Activated T-cell treated with anti-CD3 and anti-CD28 coated beads, Interleukin-2, amount 50 U/mL, for 72 hours (primary cell): Measurements from ENCODE around the gene PCYT2. TPM values are rescaled to one million over a fixed set of nuclear protein-coding genes. Genes with fewer than 3 reads are reported as not detected.
A peak's percentile ranks its signal among the peaks of the same experiment; 100 is the strongest.

Source experiments
- ATAC-seq, 2 donors: fragments of 150-1000 bp; cut with Tn5 transposase; replicated peaks in 1 of 2; 2 replicates each; pipeline ENCODE4 v1.10.0; 2021; ENCODE audit warnings: moderate library complexity in 2 of 2, mild to moderate bottlenecking in 1 of 2
- DNase-seq, 2 donors: peaks; one replicate each; pipeline ENCODE4 v3.0.0; 2021 to 2022; ENCODE audit warnings: mixed read lengths in 1 of 2
- H3K27ac Mint-ChIP-seq: one replicate; pipeline ENCODE4 v1.8.0; 2022; ENCODE audit warnings: mild to moderate bottlenecking, moderate library complexity, mixed read lengths
- H3K27me3 Mint-ChIP-seq: one replicate; pipeline ENCODE4 v1.8.0; 2022; ENCODE audit warnings: low read depth, mixed read lengths
- H3K36me3 Mint-ChIP-seq, 2 donors: one replicate each; pipeline ENCODE4 v1.8.0; 2022; ENCODE audit warnings: mixed read lengths in 2 of 2, mild to moderate bottlenecking in 1 of 2; ENCODE audit not compliant: insufficient read depth in 2 of 2
- H3K4me1 Mint-ChIP-seq: one replicate; pipeline ENCODE4 v1.8.0; 2022; ENCODE audit warnings: low read depth, mixed read lengths
- H3K4me3 Mint-ChIP-seq, 2 donors: one replicate each; pipeline ENCODE4 v1.8.0; 2022; ENCODE audit warnings: mild to moderate bottlenecking in 2 of 2, mixed read lengths in 2 of 2, moderate library complexity in 2 of 2
- H3K9me3 Mint-ChIP-seq, 2 donors: one replicate each; pipeline ENCODE4 v1.8.0; 2022; ENCODE audit warnings: mixed read lengths in 2 of 2
- total RNA-seq, 2 donors: library from RNA; stranded (reverse); gene quantifications; one replicate each; pipeline ENCODE4 v1.2.3, GENCODE V29; 2022

The PCYT2 gene
- total RNA-seq, 2 donors from 2014 or later: 13.9 to 14.2 TPM

DNA sequence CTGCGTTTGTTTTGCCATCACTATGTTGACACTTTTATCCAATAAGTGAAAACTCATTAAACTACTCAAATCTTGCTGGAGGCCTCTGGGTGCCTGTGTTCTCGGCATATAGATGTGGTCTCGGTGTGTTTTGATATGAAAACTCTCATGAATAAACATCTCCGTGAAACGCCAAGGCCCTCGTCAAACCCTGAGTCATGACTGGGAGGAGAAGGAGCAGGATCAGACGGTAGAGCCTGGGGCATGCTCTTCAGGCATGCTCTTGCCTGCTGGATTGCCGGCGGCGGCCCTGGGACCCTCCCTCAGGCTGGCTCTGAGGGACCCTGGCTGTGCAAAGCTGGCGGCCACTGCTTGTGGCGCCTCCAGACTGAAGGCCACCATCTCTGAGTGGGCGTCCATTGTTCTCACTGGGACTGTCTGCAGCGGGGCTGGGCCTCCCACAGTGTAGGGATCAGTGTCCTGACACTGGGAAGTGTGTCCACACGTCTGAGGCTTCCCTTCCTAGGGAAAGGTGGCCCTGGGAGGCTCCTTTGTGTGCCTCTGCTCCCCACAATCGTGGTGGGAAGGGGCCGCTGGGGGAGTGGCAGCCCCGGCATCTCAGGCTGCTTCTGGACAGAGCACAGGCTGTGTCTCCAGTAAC is 10.9 kb downstream of the PCYT2 start:
- no peak for ATAC-seq
- Mint-ChIP-seq H3K27me3 (peaks cover 12% of the 10 kb centered on the region), H3K27ac (no peak overlapping the region), H3K4me3 (no peak overlapping the region), H3K36me3 (peaks cover 0 to 10% of the 10 kb centered on the region in 2 donors), H3K4me1 (no peaks in the 10 kb centered on the region), H3K9me3 (no peaks in the 10 kb centered on the region)
- DNase-seq: no peak

DNA sequence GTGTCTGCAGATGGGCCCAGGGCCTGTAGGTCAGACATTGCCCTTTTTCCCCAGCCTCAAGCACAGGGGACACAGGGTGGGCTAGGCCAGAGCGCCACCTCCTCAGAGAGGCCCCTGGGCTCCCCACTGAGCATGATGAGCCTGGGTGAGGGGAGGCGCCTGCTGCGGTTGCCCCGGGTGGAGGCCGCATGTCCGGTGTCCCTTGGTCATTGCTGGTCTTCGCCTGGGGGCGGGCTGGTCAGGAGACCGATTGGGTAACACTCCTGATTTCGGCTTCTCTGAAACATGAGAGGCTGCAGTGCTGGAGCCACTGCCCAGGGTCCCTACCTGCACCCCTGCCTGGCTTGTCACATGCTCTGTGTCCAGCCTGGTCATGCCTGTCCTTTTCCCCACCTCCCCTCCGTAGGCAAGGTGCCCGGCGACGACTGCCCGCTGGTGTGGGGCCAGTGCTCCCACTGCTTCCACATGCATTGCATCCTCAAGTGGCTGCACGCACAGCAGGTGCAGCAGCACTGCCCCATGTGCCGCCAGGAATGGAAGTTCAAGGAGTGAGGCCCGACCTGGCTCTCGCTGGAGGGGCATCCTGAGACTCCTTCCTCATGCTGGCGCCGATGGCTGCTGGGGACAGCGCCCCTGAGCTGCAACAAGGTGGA is 11.6 kb downstream of the PCYT2 start:
- no peaks in the 10 kb centered on the region for H3K4me1 Mint-ChIP-seq
- no peaks in the 10 kb centered on the region for H3K9me3 Mint-ChIP-seq
- H3K36me3 Mint-ChIP-seq: peaks cover 0 to 16% of the 10 kb centered on the region in 2 donors
- H3K27ac Mint-ChIP-seq: no peak overlapping the region
- no peak overlapping the region for H3K4me3 Mint-ChIP-seq
- ATAC-seq: no peak
- DNase-seq: no peak
- H3K27me3 Mint-ChIP-seq: peaks cover 12% of the 10 kb centered on the region

DNA sequence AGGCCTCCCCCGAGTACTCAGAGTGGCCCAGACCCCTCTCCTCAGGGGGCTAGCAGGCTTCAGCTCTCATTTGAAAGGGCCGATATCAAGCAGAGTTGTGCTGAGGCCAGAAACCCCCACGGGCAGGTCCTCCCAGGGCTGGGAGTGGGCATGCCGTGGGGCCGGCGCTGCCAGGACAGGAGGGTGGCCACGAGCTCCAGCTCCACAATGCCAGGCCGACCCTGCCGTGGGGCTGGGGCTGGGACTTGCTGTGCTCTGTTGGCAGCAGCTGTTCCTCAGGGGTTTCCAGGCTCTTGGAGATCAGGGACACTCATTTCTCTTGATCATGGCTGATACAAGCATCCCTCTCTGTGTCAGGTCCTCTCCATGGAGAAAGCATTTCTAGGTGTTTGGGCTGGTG is 12.3 kb downstream of the PCYT2 start:
- no peak for DNase-seq
- H3K9me3 Mint-ChIP-seq: no peaks in the 10 kb centered on the region
- H3K4me3 Mint-ChIP-seq: no peak overlapping the region
- H3K27me3 Mint-ChIP-seq: peaks cover 12% of the 10 kb centered on the region
- H3K36me3 Mint-ChIP-seq: peaks cover 0 to 16% of the 10 kb centered on the region in 2 donors
- H3K27ac Mint-ChIP-seq: no peak overlapping the region
- no peaks in the 10 kb centered on the region for H3K4me1 Mint-ChIP-seq
- ATAC-seq: no peak

DNA sequence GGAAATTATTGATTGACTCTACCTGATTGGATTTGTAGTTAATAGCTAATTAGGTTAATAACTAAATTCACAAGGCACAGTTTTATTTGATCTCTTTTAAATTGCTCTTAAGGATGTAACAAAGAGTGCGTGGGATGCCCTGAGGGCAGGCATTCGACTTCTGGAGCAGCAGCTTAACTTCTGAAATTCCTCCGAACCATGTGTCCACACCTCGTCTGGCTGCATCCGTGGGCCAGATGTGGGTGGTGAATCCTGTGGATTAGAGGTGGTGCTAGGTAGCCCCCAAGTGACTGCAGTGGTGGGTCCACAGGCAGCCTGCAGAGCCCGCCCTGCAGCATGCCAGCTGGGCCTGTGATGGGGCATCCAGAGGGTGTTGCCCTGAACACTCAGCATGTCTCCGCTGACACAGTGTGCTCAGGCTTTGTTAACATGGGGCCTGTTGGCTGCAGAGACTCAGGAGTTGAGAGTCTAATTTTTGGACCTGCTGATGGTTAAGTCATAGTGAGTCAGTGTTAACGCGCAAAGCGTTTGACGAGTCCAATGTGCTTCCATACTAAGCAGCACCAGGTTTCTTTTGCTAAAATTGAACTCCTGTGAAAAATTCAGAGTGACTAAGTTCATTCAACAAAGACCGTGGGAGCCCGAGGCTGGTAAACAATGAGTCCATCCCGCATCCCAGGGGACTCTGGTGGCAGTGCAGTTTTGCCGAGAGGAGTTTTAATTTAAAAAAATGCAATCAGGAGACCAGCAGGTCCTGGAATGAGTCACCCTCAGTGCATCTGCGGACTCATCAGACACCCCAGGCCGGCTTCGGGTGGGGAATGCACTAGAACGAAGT is 13.0 kb downstream of the PCYT2 start:
- DNase-seq: no peak
- Mint-ChIP-seq H3K4me1 (no peaks in the 10 kb centered on the region), H3K27ac (no peak overlapping the region), H3K4me3 (no peak overlapping the region), H3K27me3 (peaks cover 12% of the 10 kb centered on the region), H3K9me3 (no peaks in the 10 kb centered on the region), H3K36me3 (peaks cover 0 to 16% of the 10 kb centered on the region in 2 donors)
- ATAC-seq: no peak

DNA sequence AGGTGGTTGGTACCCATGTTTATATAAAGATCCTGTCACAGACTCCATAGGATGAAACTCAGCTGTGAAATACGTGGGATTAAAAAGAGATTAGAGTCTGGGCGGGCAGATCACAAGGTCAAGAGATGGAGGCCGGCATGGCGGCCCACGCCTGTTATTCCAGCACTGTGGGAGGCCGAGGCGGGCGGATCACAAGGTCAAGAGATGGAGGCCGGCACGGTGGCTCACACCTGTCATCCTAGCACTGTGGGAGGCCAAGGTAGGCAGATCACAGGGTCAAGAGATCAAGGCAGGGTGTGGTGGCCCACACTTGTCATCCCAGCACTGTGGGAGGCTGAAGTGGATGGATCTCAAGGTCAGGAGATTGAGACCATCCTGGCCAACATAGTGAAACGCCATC is 15.8 kb downstream of the PCYT2 start:
- Mint-ChIP-seq H3K36me3 (peaks cover 1 to 18% of the 10 kb centered on the region in 2 donors), H3K27ac (no peak overlapping the region), H3K27me3 (no peaks in the 10 kb centered on the region), H3K4me1 (no peaks in the 10 kb centered on the region), H3K4me3 (no peak overlapping the region), H3K9me3 (no peaks in the 10 kb centered on the region)
- ATAC-seq: no peak
- no peak for DNase-seq

DNA sequence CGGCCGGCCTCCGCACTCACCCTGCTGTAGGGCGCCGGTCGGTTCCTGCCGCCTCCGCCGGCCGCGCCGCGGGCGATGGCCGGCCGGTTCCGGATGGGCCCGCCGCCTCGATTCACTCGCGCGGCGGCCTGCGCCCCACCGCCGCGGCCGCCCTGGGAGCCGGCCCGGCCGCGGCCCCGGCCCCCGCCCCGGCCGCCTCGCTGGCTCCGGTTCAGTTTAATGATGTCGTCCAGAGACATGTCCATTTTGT is 20.0 kb downstream of the PCYT2 start:
- Mint-ChIP-seq H3K4me3 (peak overlapping the region; percentile 87 to 88), H3K4me1 (peaks cover 25% of the 10 kb centered on the region), H3K36me3 (peaks cover 14 to 35% of the 10 kb centered on the region in 2 donors), H3K27me3 (no peaks in the 10 kb centered on the region), H3K9me3 (no peaks in the 10 kb centered on the region), H3K27ac (peak overlapping the region; percentile 93)
- ATAC-seq: peak; percentile 18
- peak in 1 of 2 donors; percentile 23 for DNase-seq

DNA sequence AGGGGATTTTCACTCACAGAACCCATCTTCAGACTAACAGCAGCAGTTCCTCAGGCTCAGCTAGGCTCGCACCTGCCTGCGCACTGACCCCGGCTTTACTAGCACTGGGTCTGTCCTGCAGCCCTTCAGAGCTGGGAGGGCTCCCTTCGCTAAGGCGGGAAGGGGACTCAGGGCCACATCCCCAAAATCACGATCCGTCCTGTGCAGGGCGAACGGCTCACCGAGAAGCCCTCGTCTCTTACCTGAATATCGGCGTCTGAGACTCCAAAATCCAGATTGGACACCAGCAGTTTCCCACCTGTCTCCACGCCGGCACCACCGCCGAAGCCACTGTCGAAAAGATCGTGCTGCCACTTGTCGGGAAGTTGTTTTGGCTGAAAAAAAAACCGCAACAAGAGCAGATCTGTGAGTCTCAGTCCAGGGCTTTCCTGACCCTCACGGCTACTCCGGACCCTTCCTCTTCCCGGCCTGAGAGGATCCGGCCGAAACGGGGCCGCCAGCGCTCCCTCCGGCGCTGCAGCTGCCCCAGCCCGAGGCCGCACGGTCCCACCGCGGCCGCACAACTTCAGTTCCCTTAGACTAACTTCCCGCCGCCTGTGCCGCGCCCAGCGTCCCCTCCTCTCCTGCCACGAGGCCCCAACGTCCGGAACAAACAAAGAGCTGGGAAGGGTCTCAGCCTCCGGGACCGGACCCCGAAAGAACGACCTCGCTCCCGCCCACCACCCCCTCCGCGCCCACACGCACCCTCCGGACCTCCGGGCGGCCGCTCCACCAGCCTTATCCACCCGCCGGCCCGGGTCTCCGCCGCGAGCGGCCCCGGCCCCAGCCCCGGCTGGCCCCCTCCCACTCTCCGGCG is 20.5 kb downstream of the PCYT2 start:
- H3K27ac Mint-ChIP-seq: peak overlapping the region; percentile 85

DNA sequence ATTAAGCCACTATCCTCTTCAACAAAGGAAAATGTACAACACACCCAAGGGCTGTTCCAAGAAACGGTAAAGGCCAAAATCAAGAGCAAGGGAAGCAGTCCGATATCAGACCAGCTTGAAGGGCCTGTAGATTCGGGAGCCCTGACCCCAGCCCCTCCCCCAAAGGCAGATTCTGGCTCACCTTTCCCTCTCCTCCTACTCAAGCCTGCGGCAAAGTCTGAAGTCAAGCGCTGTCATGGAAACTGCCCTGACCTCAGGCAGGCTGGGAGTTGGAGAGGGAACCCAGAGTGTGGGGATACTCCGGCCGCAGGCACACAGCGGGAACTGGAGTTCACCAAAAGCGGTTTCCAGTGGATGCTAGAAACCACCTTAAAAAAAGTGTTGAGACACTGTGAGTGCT is 21.6 kb downstream of the PCYT2 start:
- H3K36me3 Mint-ChIP-seq: peaks cover 16 to 34% of the 10 kb centered on the region in 2 donors
- peak overlapping the region; percentile 85 for H3K27ac Mint-ChIP-seq
- H3K4me3 Mint-ChIP-seq: peak overlapping the region; percentile 82 to 86
- H3K27me3 Mint-ChIP-seq: no peaks in the 10 kb centered on the region
- H3K4me1 Mint-ChIP-seq: peaks cover 31% of the 10 kb centered on the region
- no peaks in the 10 kb centered on the region for H3K9me3 Mint-ChIP-seq
- no peak for DNase-seq
- no peak for ATAC-seq

More for the DNA sequence above, 20.5 kb downstream of the PCYT2 start:
- peak overlapping the region; percentile 82 to 86 for H3K4me3 Mint-ChIP-seq
- peaks cover 28% of the 10 kb centered on the region for H3K4me1 Mint-ChIP-seq
- H3K27me3 Mint-ChIP-seq: no peaks in the 10 kb centered on the region
- peaks cover 14 to 34% of the 10 kb centered on the region in 2 donors for H3K36me3 Mint-ChIP-seq
- H3K9me3 Mint-ChIP-seq: no peaks in the 10 kb centered on the region
- DNase-seq (peak in 1 of 2 donors; percentile 31), ATAC-seq (no peak)

DNA sequence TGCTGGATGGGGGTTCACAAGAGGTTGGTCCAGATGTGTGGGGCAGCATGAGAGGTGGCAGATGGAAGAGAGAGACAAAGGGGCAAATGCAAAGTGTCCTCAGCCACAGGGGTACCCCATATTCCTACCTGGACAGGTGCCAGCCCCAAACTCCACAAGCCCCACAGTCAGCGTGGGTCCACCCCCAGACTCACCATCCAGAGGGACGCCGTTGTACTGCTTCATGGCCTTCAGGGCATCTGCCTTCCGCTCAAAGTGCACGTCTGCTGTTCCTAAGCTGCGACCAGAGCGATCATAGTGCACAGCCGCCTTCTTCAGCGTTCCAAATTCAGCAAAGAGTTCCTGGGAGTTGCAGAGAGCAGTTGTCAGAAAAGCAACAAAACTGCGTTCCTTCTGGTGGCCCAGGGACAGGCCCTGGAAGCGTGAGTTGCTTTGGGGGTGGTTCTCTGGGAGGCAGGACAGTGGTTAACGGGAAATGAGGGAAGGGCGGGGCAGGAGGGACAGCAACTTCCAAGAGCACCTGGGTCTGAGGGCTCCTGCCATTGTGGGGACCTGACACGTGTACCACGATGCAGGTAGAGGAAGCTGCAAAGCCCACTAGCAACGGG is 22.1 kb downstream of the PCYT2 start:
- no peak for DNase-seq
- peak overlapping the region; percentile 7 for H3K27ac Mint-ChIP-seq
- no peaks in the 10 kb centered on the region for H3K9me3 Mint-ChIP-seq
- peaks cover 16 to 37% of the 10 kb centered on the region in 2 donors for H3K36me3 Mint-ChIP-seq
- no peaks in the 10 kb centered on the region for H3K27me3 Mint-ChIP-seq
- H3K4me1 Mint-ChIP-seq: peaks cover 31% of the 10 kb centered on the region
- no peak for ATAC-seq
- peak overlapping the region; percentile 64 to 86 for H3K4me3 Mint-ChIP-seq

DNA sequence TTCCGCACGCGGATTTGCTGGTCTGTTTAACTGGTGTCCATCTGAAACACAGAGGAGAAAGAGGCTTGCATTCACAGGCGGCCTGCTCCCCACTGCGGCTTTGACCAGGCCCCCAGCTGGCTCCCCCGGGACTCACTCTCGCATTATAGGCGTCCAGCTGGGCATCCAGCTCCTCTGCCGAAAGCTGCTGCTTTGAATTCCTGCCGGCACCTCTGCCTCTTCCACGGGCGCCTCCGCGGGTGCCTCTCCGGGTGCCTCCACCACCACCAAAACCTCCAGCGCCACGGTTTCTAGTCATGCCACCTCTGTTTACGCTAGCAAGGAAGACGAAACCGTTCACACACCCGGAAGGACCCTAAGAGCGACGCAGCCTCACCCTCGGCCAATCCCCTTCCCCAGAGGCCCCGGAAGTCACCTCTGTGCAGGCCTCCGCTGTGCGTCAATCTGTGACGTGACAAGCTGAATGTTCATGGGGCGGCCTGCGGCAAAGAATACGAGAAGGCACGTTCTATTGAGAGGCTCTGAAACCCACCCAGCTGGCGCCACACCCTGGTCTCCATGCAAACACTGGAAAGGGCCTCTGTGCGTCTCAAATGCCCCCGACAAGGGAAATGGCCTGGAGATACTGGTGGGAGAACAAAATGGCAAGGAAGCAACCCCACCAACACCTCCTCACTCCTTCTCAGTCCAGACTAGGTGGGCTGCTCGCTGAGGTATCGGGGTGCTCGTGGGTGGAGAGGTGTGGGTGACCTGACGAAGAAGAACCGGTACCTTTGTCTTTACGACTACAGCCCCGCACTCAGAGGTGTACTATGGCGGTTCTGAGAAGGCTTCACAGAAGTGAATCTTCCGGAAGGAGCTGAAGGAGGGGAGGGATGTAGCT is 22.9 kb downstream of the PCYT2 start:
- no peak for ATAC-seq
- H3K4me3 Mint-ChIP-seq: peak overlapping the region; percentile 64 to 86
- H3K4me1 Mint-ChIP-seq: peaks cover 31% of the 10 kb centered on the region
- H3K27ac Mint-ChIP-seq: peak overlapping the region; percentile 63
- DNase-seq: no peak
- H3K36me3 Mint-ChIP-seq: peaks cover 16 to 40% of the 10 kb centered on the region in 2 donors
- H3K9me3 Mint-ChIP-seq: no peaks in the 10 kb centered on the region
- no peaks in the 10 kb centered on the region for H3K27me3 Mint-ChIP-seq

DNA sequence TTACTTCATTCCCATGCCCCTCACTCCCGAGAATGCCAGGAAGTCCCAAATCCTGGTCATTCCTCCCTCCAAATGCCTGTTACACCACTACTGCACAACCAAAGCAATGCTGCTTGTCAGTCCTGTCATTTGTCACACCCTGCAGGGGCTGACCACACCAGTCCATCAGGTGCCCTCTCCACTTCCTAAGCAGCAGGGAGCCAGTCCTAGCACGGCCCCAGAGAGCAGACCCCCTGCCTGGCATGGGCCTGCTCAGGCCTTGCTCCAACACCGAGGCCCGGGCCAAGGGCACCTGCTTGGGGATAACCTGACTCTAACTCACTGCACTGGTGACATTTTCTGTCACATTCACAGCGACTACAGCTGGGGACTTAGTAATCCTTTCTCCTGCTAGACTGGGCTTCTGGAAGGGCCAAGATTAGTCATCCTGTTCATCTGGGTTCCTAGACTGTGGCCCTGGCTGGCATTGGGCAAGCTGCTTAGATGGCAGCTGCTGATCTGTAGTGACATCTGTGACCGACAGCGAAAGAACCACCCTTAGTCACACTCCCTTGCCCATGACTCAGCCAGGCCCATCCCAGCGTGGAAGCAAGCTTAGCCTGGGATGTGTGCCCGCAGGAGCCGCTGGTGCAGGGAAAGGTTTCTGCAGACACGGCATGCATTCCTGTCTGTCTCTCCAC is 25.2 kb downstream of the PCYT2 start:
- H3K9me3 Mint-ChIP-seq: no peaks in the 10 kb centered on the region
- no peak overlapping the region for H3K27ac Mint-ChIP-seq

More for the DNA sequence above, 25.2 kb downstream of the PCYT2 start:
- Mint-ChIP-seq H3K36me3 (peaks cover 15 to 48% of the 10 kb centered on the region in 2 donors), H3K4me1 (peaks cover 31% of the 10 kb centered on the region), H3K27me3 (no peaks in the 10 kb centered on the region), H3K4me3 (no peak overlapping the region)
- DNase-seq (no peak), ATAC-seq (peak in 1 of 2 donors; percentile 12)
